BLaER1 treated with 17β-estradiol and CSF1 and Interleukin-3, amounts not matched to agents 10 nM and 100 nM (cell line): ENCODE measurements around the gene GK.

Experiments
- H3K27ac ChIP-seq, 11 experiments: shearing (Covaris generic); formaldehyde crosslinking; 2 replicates each; pipeline ENCODE4 v1.8.1; 2022
- H3K27me3 ChIP-seq, 11 experiments: shearing (Covaris generic); formaldehyde crosslinking; 2 replicates each; pipeline ENCODE4 v1.8.1; 2022
- H3K36me3 ChIP-seq, 11 experiments: shearing (Covaris generic); formaldehyde crosslinking; 2 replicates each; pipeline ENCODE4 v1.8.1; 2022
- H3K4me1 ChIP-seq, 10 experiments: shearing (Covaris generic); formaldehyde crosslinking; 2 replicates each; pipeline ENCODE4 v1.8.1; 2022
- H3K4me2 ChIP-seq, 11 experiments: shearing (Covaris generic); formaldehyde crosslinking; 2 replicates each; pipeline ENCODE4 v1.8.1; 2022
- H3K4me3 ChIP-seq, 10 experiments: shearing (Covaris generic); formaldehyde crosslinking; 2 replicates each; pipeline ENCODE4 v1.8.1; 2022
- H3K9ac ChIP-seq, 11 experiments: shearing (Covaris generic); formaldehyde crosslinking; 2 replicates each; pipeline ENCODE4 v1.8.1; 2022
- H3K9me3 ChIP-seq, 11 experiments: shearing (Covaris generic); formaldehyde crosslinking; replicated peaks in 1 of 11; 2 replicates each; pipeline ENCODE4 v1.8.1; 2022
- H4K20me1 ChIP-seq, 11 experiments: shearing (Covaris generic); formaldehyde crosslinking; 2 replicates each; pipeline ENCODE4 v1.8.1; 2022
- Cebpa-rat ChIP-seq, 11 experiments: shearing (Covaris generic); IDR thresholded peaks; 2 replicates each; pipeline ENCODE4 v1.8.1; 2022

Gene GK

DNA sequence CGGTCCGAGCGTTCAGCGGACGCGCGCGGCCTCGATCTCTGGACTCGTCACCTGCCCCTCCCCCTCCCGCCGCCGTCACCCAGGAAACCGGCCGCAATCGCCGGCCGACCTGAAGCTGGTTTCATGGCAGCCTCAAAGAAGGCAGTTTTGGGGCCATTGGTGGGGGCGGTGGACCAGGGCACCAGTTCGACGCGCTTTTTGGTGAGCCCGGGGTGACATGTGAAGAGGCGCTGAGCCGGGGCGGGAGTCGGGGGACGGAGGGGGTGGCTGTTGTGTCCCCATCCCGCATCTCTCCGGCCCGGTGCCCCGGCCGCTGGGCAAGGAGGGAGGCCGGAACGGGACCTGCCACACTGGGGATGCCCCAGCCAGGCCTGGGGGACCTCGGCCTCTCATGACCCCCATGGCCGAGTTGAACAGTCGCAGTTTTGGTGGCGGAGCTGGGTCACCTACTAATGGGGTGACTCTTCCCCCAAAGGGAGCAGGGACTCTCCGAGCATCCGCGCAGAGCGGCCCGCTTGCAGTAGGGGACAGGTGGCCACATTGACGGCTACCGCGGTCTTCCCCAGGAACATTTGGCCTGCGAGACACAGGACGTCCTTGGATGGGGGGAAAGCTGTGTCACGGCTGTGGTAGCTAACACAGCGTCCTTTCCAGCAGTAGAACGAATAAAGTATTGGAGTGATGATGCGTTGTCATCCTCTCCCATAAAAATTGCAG lies at the start of gene GK:
Gene GK, plus strand, starts transcription at position 9 of the 717 bp plus-strand sequence. Its CDS starts 115 bp downstream, at position 124.
- Histone ChIP-seq H3K4me3 (peak within 1 kb of the TSS; percentile 64 to 84 (median 74)), H3K9me3 (peaks cover 0 to 13% (median 0%) of the 10 kb centered on the region in 11 experiments; a peak in 5 of 22 replicates), H3K36me3 (peaks cover 0 to 29% (median 0%) of the 10 kb centered on the region in 11 experiments; a peak in 4 of 22 replicates), H4K20me1 (no peaks in the 10 kb centered on the region; a peak in 1 of 22 replicates), H3K9ac (peak within 1 kb of the TSS; percentile 81 to 99 (median 90)), H3K27ac (peak within 1 kb of the TSS; percentile 69 to 98 (median 93)), H3K27me3 (no peaks in the 10 kb centered on the region), H3K4me1 (peaks cover 7 to 68% (median 18%) of the 10 kb centered on the region in 10 experiments; a peak in 16 of 20 replicates), H3K4me2 (peak within 1 kb of the TSS; percentile 58 to 87 (median 77))
- TF ChIP-seq Cebpa-rat (IDR thresholded peaks at IDR 0.05) = no peak

DNA sequence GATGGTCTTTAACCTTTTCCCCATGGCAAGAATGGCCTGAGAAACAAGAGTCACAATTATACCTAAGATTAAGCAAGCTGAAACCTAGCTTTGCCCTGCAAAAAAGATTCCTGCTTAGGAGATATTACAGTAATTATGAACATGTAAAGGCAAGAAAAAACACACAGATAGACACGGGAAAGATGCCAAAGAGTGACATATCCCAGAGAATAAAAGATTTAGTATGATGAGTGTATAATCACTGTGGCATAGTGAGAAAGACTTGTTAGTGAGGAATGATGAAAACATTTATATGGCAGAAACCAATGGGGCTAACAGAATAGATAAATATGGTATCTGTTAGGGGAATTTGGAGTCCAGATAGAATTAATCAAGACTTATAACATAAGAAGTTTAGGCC lies 46.1 kb upstream of the GK start:
- no peak overlapping the region for H3K4me2 ChIP-seq
- H3K27ac ChIP-seq = no peak overlapping the region
- peaks cover 0 to 6% (median 0%) of the 10 kb centered on the region in 11 experiments; a peak in 1 of 22 replicates for H3K36me3 ChIP-seq
- peaks cover 0 to 36% (median 9%) of the 10 kb centered on the region in 10 experiments; a peak in 12 of 20 replicates for H3K4me1 ChIP-seq
- TF ChIP-seq Cebpa-rat (IDR thresholded peaks at IDR 0.05) = no peak
- H3K27me3 ChIP-seq = no peaks in the 10 kb centered on the region
- H4K20me1 ChIP-seq = no peaks in the 10 kb centered on the region
- H3K9ac ChIP-seq = no peak overlapping the region
- H3K4me3 ChIP-seq = no peak overlapping the region
- H3K9me3 ChIP-seq = peaks cover 0 to 22% (median 16%) of the 10 kb centered on the region in 11 experiments; a peak in 17 of 22 replicates

DNA sequence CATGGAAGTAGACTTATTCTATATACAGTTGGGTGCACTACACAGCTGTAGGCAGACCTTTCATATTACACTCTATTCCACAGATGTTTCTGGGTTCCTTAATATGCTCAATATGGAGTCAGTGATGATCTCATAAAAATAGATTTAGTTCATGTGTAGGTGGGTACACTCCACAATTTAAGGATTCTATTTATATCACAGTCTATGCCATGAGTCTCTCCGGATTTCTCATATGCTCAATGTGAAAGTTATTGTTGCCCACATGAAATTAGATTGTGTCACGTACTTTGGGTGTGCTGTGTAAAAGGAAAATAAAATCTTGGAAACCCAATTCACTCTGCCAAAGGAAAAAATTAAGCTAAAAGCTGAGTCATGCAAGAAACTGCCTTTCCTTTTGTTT lies 43.2 kb upstream of the GK start:
- Histone ChIP-seq H3K9me3 (peaks cover 0 to 23% (median 12%) of the 10 kb centered on the region in 11 experiments; a peak in 18 of 22 replicates), H3K9ac (no peak overlapping the region), H3K36me3 (peaks cover 0 to 3% (median 0%) of the 10 kb centered on the region in 11 experiments; a peak in 1 of 22 replicates), H3K4me3 (no peak overlapping the region), H3K4me1 (peaks cover 0 to 64% (median 17%) of the 10 kb centered on the region in 10 experiments; a peak in 12 of 20 replicates), H3K27ac (no peak overlapping the region; a peak in 1 of 22 replicates), H4K20me1 (no peaks in the 10 kb centered on the region), H3K4me2 (peak overlapping the region in 5 of 11 experiments; percentile 7 to 67 (median 25); a peak in 8 of 22 replicates), H3K27me3 (no peaks in the 10 kb centered on the region)
- no peak for TF ChIP-seq Cebpa-rat (IDR thresholded peaks at IDR 0.05)

DNA sequence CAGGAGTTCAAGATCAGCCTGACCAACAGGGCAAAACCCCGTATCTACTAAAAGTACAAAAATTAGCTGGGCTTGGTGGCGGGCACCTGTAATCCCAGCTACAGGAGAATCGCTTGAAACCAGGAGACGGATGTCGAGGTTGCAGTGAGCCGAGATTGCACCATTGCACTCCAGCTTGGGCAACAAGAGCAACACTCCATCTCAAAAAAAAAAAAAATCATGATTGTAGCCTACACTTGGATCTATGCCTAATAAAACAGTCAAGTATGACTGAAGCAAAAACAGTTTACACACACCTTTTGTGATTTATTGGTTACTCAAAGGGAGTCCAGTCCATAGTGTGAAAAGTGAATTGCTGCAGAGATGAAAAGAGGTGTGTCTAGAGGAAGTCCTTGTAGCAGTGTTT lies 41.0 kb upstream of the GK start:
- Histone ChIP-seq H3K4me2 (peak overlapping the region in 5 of 11 experiments; percentile 19 to 87 (median 70); a peak in 9 of 22 replicates), H3K36me3 (no peaks in the 10 kb centered on the region), H4K20me1 (no peaks in the 10 kb centered on the region), H3K9ac (peak overlapping the region in 3 of 11 experiments; percentile 63 to 78 (median 69); a peak in 3 of 22 replicates), H3K27me3 (no peaks in the 10 kb centered on the region), H3K27ac (peak overlapping the region in 4 of 11 experiments; percentile 70 to 92 (median 82); a peak in 7 of 22 replicates), H3K9me3 (peaks cover 9 to 34% (median 25%) of the 10 kb centered on the region in 11 experiments; a peak in 21 of 22 replicates), H3K4me1 (peaks cover 2 to 83% (median 22%) of the 10 kb centered on the region in 10 experiments; a peak in 18 of 20 replicates), H3K4me3 (no peak overlapping the region)
- TF ChIP-seq Cebpa-rat (IDR thresholded peaks at IDR 0.05) = no peak

DNA sequence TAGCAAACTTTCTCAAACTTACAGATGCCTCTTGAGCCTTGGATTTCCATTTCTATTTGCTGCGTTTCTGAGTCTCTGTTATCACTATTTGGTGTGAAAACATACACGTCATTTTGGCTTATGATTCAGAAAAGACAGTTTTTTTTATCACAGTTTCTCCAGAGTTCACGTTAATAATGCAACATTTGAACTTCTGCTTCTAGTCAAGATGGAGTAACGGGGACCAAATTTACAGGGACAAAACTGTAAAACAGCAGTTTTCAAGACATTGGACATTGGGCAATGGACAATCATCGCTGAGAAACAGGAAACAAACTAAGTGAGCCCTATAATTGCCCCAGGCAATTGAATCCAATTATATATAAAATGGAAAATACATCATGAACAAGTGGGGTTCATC lies 39.5 kb upstream of the GK start:
- Histone ChIP-seq H3K4me1 (peaks cover 17 to 96% (median 36%) of the 10 kb centered on the region in 10 experiments), H3K27me3 (no peaks in the 10 kb centered on the region), H3K9me3 (peaks cover 9 to 36% (median 25%) of the 10 kb centered on the region in 11 experiments; a peak in 21 of 22 replicates), H3K27ac (peak overlapping the region in 5 of 11 experiments; percentile 16 to 92 (median 78); a peak in 9 of 22 replicates), H3K9ac (peak overlapping the region in 4 of 11 experiments; percentile 31 to 78 (median 66); a peak in 7 of 22 replicates), H3K36me3 (no peaks in the 10 kb centered on the region), H4K20me1 (no peaks in the 10 kb centered on the region), H3K4me3 (no peak overlapping the region), H3K4me2 (peak overlapping the region in 4 of 11 experiments; percentile 24 to 87 (median 78); a peak in 7 of 22 replicates)
- peak in 1 of 11 experiments; percentile 44; a peak in 1 of 22 replicates for TF ChIP-seq Cebpa-rat (IDR thresholded peaks at IDR 0.05)

DNA sequence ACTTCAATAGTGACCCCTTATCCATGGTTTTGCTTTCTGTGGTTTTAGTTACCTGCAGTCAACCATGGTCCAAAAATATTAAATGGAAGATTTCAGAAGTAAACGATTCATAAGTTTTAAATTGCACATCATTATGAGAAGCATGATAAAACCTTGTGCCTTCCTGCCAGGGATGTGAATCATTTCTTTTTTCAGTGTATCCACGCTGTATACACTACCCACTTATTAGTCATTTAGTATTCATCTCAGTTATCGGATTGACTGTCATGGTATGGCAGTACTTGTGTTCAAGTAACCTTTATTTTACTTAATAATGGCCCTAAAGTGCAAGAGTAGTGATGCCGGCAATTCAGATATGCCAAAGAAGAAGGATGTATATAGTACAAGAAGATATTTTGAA lies 38.0 kb upstream of the GK start:
- Histone ChIP-seq H4K20me1 (no peaks in the 10 kb centered on the region), H3K36me3 (no peaks in the 10 kb centered on the region), H3K4me1 (peaks cover 19 to 96% (median 43%) of the 10 kb centered on the region in 10 experiments), H3K27me3 (no peaks in the 10 kb centered on the region), H3K4me3 (no peak overlapping the region), H3K27ac (peak overlapping the region in 3 of 11 experiments; percentile 70 to 92 (median 85); a peak in 5 of 22 replicates), H3K9ac (0 out of 22 replicates have a peak overlapping the region, but pooled peaks of 1 of the 11 experiments have one; percentile 63), H3K9me3 (peaks cover 9 to 36% (median 25%) of the 10 kb centered on the region in 11 experiments; a peak in 21 of 22 replicates), H3K4me2 (peak overlapping the region in 2 of 11 experiments; percentile 70 to 87; a peak in 4 of 22 replicates)
- no peak for TF ChIP-seq Cebpa-rat (IDR thresholded peaks at IDR 0.05)

DNA sequence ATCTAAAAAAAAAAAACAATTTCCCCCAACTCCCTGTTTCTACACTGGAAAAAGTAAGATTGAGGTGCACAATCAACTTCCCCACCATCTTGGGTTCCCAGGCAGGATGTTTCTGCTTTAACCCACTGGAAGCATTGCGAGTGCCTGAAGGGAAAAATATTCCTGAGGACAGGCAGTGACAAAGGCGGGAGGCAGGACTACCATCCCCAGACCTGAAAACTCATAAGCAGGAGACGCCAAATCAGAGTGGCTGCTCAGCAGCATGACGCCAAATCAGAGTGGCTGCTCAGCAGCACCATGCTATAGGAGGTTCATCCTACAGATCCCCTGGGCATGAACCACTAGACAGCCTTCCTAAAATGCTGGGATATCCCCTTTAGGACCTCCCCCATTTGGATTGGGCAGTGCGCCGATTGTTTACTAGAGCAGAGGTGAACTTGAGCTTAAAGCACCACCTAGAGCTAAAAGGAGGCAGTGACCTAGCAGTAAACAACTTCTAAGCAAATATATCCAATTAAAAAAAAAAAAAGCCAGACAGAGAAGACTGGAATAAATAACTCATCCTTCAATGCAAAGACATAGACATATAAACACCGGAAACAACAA lies 35.0 kb upstream of the GK start:
- TF ChIP-seq Cebpa-rat (IDR thresholded peaks at IDR 0.05) = no peak
- Histone ChIP-seq H3K4me1 (peaks cover 19 to 87% (median 46%) of the 10 kb centered on the region in 10 experiments), H3K9ac (peak overlapping the region; percentile 48 to 74 (median 66)), H3K9me3 (peaks cover 21 to 47% (median 38%) of the 10 kb centered on the region in 11 experiments), H3K36me3 (peaks cover 0 to 6% (median 0%) of the 10 kb centered on the region in 11 experiments; a peak in 2 of 22 replicates), H3K4me2 (peak overlapping the region; percentile 68 to 92 (median 84)), H3K27me3 (no peaks in the 10 kb centered on the region), H3K27ac (peak overlapping the region; percentile 55 to 92 (median 76); a peak in 21 of 22 replicates), H4K20me1 (no peaks in the 10 kb centered on the region), H3K4me3 (peak overlapping the region in 9 of 10 experiments; percentile 18 to 56 (median 32); a peak in 13 of 20 replicates)

DNA sequence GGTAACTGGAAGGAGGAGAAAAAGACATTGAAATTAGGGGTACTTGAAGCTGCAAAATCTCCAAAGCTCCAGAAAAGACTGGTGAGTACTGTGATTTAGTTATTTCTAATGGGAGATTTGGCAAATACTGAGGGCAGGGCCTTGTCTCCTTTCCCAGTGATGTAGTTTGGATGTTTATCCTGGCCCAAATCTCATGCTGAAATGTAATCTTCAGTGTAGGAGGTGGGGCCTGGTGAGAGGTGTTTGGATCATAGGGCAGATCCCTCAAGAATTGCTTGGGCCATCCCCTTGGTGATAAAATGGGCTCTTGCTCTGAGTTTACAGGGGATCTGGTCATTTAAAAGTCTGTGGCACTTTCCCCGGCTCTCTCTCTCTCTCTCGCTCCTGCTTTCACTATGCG lies 33.1 kb upstream of the GK start:
- Histone ChIP-seq H3K27me3 (no peaks in the 10 kb centered on the region), H3K9ac (peak overlapping the region in 5 of 11 experiments; percentile 20 to 76 (median 65); a peak in 4 of 22 replicates), H3K9me3 (peaks cover 21 to 46% (median 36%) of the 10 kb centered on the region in 11 experiments), H4K20me1 (no peaks in the 10 kb centered on the region), H3K36me3 (peaks cover 0 to 6% (median 0%) of the 10 kb centered on the region in 11 experiments; a peak in 2 of 22 replicates), H3K27ac (peak overlapping the region in 8 of 11 experiments; percentile 70 to 92 (median 76); a peak in 15 of 22 replicates), H3K4me3 (no peak overlapping the region), H3K4me2 (peak overlapping the region in 7 of 11 experiments; percentile 18 to 92 (median 84); a peak in 12 of 22 replicates), H3K4me1 (peaks cover 19 to 69% (median 45%) of the 10 kb centered on the region in 10 experiments)
- no peak for TF ChIP-seq Cebpa-rat (IDR thresholded peaks at IDR 0.05)
